ENCODE measurements around the gene NBEA.

- TF ChIP-seq CTCF (conservative IDR thresholded peaks at IDR 0.05; ENCODE audit: low read depth, low read length) (no peak), EZH2phosphoT487 (IDR thresholded peaks at IDR 0.05; ENCODE audit: borderline replicate concordance, low read length) (no peak), EZH2 (IDR thresholded peaks at IDR 0.05; ENCODE audit: low read length, unreplicated experiment) (no peak)
Observed at GRCh38 chr13:35092251-35092650, 150.2 kb downstream of the NBEA start.
